ENCODE results near the gene LRRC32. TPM values are rescaled to one million over a fixed set of nuclear protein-coding genes. Genes with fewer than 3 reads are reported as not detected.

LRRC32 gene
- total and polyA plus RNA-seq, 10 of the 15 experiments (the other 5 are each of a cell fraction or from before 2014, with no cell fraction given), result 0.56 to 20.8 (median 7.4) TPM

- ChIA-PET POLR2A (no interaction called here), SMC1A (ENCODE audit: uncharacterized antibody, unreplicated experiment) (interaction anchor here (1.5 kb wide), 1 partner anchor 130 kb away, joined by 4 read pairs; no protein-coding TSS in a partner anchor), RAD21 (ENCODE audit: unreplicated experiment) (interaction anchor here (2.0 kb wide), 1 partner anchor 96 kb away, joined by 7 read pairs; no protein-coding TSS in a partner anchor), CTCF (interaction anchor here (1.2 kb wide), 1 partner anchor 96 kb away, joined by 4 read pairs; no protein-coding TSS in a partner anchor)
- Histone ChIP-seq H3K9ac (ENCODE audit: control insufficient read depth, insufficient read depth, low read length) (no peak overlapping the region), H3K27me3 (replicated peaks in 1 of 2; ENCODE audit: control insufficient read depth in 2 of 2, insufficient read depth in 2 of 2, low read length in 1 of 2) (peaks cover 0 to 7% of the 10 kb centered on the region in 2 experiments; a peak in 1 of 4 replicates), H3K27ac (ENCODE audit: control insufficient read depth, insufficient read depth) (no peak overlapping the region), H3K4me2 (ENCODE audit: control insufficient read depth, insufficient read depth) (no peak overlapping the region), H3K4me3 (no peak overlapping the region), H3K4me1 (ENCODE audit: control insufficient read depth, insufficient read depth, low read length) (no peaks in the 10 kb centered on the region), H4K20me1 (ENCODE audit: control insufficient read depth, insufficient read depth) (no peaks in the 10 kb centered on the region; the same call in 1 of the 2 replicates), H3K36me3 (ENCODE audit: control insufficient read depth in 2 of 2, insufficient read depth in 2 of 2, low read length in 1 of 2) (no peaks in the 10 kb centered on the region), H2AFZ (ENCODE audit: control insufficient read depth, low read depth, low read length) (no peak overlapping the region), H3K9me3 (replicated peaks; ENCODE audit: control insufficient read depth, insufficient read depth, low read length) (no peaks in the 10 kb centered on the region), H3K79me2 (ENCODE audit: control insufficient read depth, insufficient read depth, low read length) (no peaks in the 10 kb centered on the region)
- FAIRE-seq, result no peak
- 40% methylated on average over 7 of the region's 7 CpGs for WGBS (ENCODE audit: insufficient coverage, insufficient replicate concordance, low lambda C conversion rate, missing lambda C conversion rate)
- no TSS peak for BruUV-seq (replicated peaks)
- no peak for ATAC-seq
- in situ Hi-C loops (cut with MboI) (no loop called here), intact Hi-C loops (cut with micrococcal nuclease; ENCODE audit: unreplicated experiment) (no loop called here)
- DNase-seq (ENCODE audit: low read depth, low spot score), result no peak
- TF ChIP-seq RUNX3 (IDR thresholded peaks at IDR 0.05; ENCODE audit: low read length) (no peak), FOXM1 (IDR thresholded peaks at IDR 0.05; ENCODE audit: low read depth, low read length) (no peak), EZH2 (IDR thresholded peaks at IDR 0.05; ENCODE audit: borderline replicate concordance, control insufficient read depth, low read depth, low read length) (no peak), POLR2AphosphoS2 (IDR thresholded peaks at IDR 0.05; ENCODE audit: low read depth, low read length) (no peak), ZSCAN29 (IDR thresholded peaks at IDR 0.05) (no peak), E2F8 (IDR thresholded peaks at IDR 0.05; ENCODE audit: low read depth, partially characterized antibody) (no peak), WRNIP1 (IDR thresholded peaks at IDR 0.05; ENCODE audit: borderline replicate concordance, low read depth, low read length) (no peak), ZBTB4 (CRISPR knock-in tag; IDR thresholded peaks at IDR 0.05) (no peak), YY1 (IDR thresholded peaks at IDR 0.05; ENCODE audit: low read depth, low read length) (no peak), BACH1 (IDR thresholded peaks at IDR 0.05; ENCODE audit: borderline replicate concordance) (no peak), ATF7 (IDR thresholded peaks at IDR 0.05; ENCODE audit: low read depth) (no peak), POLR2A (IDR thresholded peaks at IDR 0.05; ENCODE audit: low read depth, low read length) (no peak)
Observed at GRCh38 chr11:76694664-76695063, 24.1 kb upstream of the LRRC32 start.
